ENCODE data around the gene FERMT3. TPM values are rescaled to one million over a fixed set of nuclear protein-coding genes. Genes with fewer than 3 reads are reported as not detected.

FERMT3 gene
- total and polyA plus RNA-seq, 2 of the 13 experiments (the other 11 are each of a cell fraction or from before 2014, with no cell fraction given): 0.29 TPM; not detected in 1

GRCh38 chr11:64247729-64248531 lies 41.4 kb downstream of the FERMT3 start:
- no peaks in the 10 kb centered on the region for H3K9me3 ChIP-seq (ENCODE audit: low read length)
- intact Hi-C loops (cut with micrococcal nuclease; ENCODE audit: unreplicated experiment) (loop anchor here (5.0 kb wide), 1 partner anchor 54 kb away; the partner anchor contains the start of gene CATSPERZ), in situ Hi-C loops (cut with HindIII; ENCODE audit: extremely low pct_ligation_motif_present, low pct_unique_long_range_greater_than_20kb) (no loop called here)
- H3K4me3 ChIP-seq (replicated peaks in 1 of 3; ENCODE audit: insufficient read depth in 1 of 3, low read depth in 2 of 3, low read length in 3 of 3): peak overlapping the region; percentile 67 to 89 (median 84)
- peaks cover 0 to 11% of the 10 kb centered on the region in 2 experiments; a peak in 2 of 5 replicates for H3K36me3 ChIP-seq (replicated peaks in 1 of 2; ENCODE audit: control insufficient read depth in 1 of 2, insufficient read depth in 2 of 2, low read length in 2 of 2)
- peaks cover 70% of the 10 kb centered on the region for H3K4me1 ChIP-seq (ENCODE audit: insufficient read depth, low read length)
- no peak overlapping the region for H2AFZ ChIP-seq (ENCODE audit: low read length)
- POLR2A ChIA-PET: interaction anchor here (1.9 to 8.3 kb wide), 3 partner anchors 10 to 63 kb away, joined by 7 to 113 read pairs (median 31); no protein-coding TSS in a partner anchor
- ATAC-seq: peak; percentile 7
- peak overlapping the region; percentile 81 for H3K9ac ChIP-seq (ENCODE audit: insufficient read depth, low read depth, low read length)
- CTCF ChIA-PET (ENCODE audit: low intra/inter-chr PET ratio, low total read pairs): no interaction called here
- peak overlapping the region; percentile 83 for H3K27ac ChIP-seq (ENCODE audit: extremely low read length, insufficient read depth, low read length)
- H3K4me2 ChIP-seq (ENCODE audit: low read depth, low read length): peak overlapping the region; percentile 100
- H3K27me3 ChIP-seq (ENCODE audit: control insufficient read depth in 1 of 2, insufficient read depth in 2 of 2, low read length in 2 of 2): no peaks in the 10 kb centered on the region; a peak in 1 of 5 replicates
- peaks cover 26% of the 10 kb centered on the region for H3K79me2 ChIP-seq (ENCODE audit: insufficient read depth, low read length)
- DNase-seq (ENCODE audit: low spot score): no peak
- no TSS peak for BruUV-seq (replicated peaks)
- no peak for FAIRE-seq
- H4K20me1 ChIP-seq (ENCODE audit: insufficient read depth, low read length): no peaks in the 10 kb centered on the region
- WGBS (ENCODE audit: low lambda C conversion rate): 17% methylated on average over 21 of the region's 31 CpGs
- TF ChIP-seq ZNF687 (CRISPR knock-in tag; IDR thresholded peaks at IDR 0.05) (peak; percentile 18), E2F2 (CRISPR knock-in tag; IDR thresholded peaks at IDR 0.05; ENCODE audit: borderline replicate concordance) (0 out of 2 replicates have a peak, but pooled peaks have one; percentile 41), ZNF24 (IDR thresholded peaks at IDR 0.05) (peak; percentile 56; the same call in 1 of the 2 replicates), ZBTB49 (CRISPR knock-in tag; IDR thresholded peaks at IDR 0.05; ENCODE audit: borderline replicate concordance) (no peak), TRAFD1 (CRISPR knock-in tag; IDR thresholded peaks at IDR 0.05; ENCODE audit: borderline replicate concordance) (no peak), RFXAP (CRISPR knock-in tag; IDR thresholded peaks at IDR 0.05; ENCODE audit: borderline replicate concordance) (no peak), BHLHE40 (IDR thresholded peaks at IDR 0.05; ENCODE audit: low read length) (no peak), CENPX (CRISPR knock-in tag; IDR thresholded peaks at IDR 0.05) (no peak), KLF16 (CRISPR knock-in tag; IDR thresholded peaks at IDR 0.05) (no peak), MYC (CRISPR knock-in tag; IDR thresholded peaks at IDR 0.05; ENCODE audit: borderline replicate concordance) (0 out of 2 replicates have a peak, but pooled peaks have one; percentile 19), SATB2 (CRISPR knock-in tag; IDR thresholded peaks at IDR 0.05) (0 out of 2 replicates have a peak, but pooled peaks have one; percentile 43), TCF12 (IDR thresholded peaks at IDR 0.05) (no peak), TCF12 (CRISPR knock-in tag; IDR thresholded peaks at IDR 0.05) (no peak)
